Stimulated activated CD8-positive, alpha-beta memory T cell treated with anti-CD3 and anti-CD28 coated beads, Interleukin-15, amount 100 ng/mL, for 1 hour (primary cell): Measurements from ENCODE around the gene DAAM2.

ENCODE experiments used
- DNase-seq: peaks from one replicate; pipeline ENCODE4 v3.0.0-alpha.2; 2020; ENCODE audit warnings: low read depth

DAAM2 gene

GRCh38 chr6:39849228-39849627 is 57.1 kb downstream of the DAAM2 start:
- DNase-seq, result no peak

- DNase-seq, result no peak
These were observed 57.6 kb downstream of the DAAM2 start for GRCh38 chr6:39849764-39850163.

- DNase-seq, result no peak
These were observed 58.6 kb downstream of the DAAM2 start for GRCh38 chr6:39850736-39851297.

- DNase-seq, result no peak
These were observed 59.2 kb downstream of the DAAM2 start for GRCh38 chr6:39851331-39851730.

GRCh38 chr6:39852324-39852723 is 60.1 kb downstream of the DAAM2 start:
- no peak for DNase-seq

- DNase-seq, result no peak
These were observed 61.4 kb downstream of the DAAM2 start for GRCh38 chr6:39853604-39854003.

- no peak for DNase-seq
These were observed 63.3 kb downstream of the DAAM2 start for GRCh38 chr6:39855356-39855995.

GRCh38 chr6:39859025-39859424 is 66.8 kb downstream of the DAAM2 start:
- DNase-seq, result no peak

- DNase-seq, result no peak
These were observed 69.5 kb downstream of the DAAM2 start for GRCh38 chr6:39861663-39862062.

GRCh38 chr6:39865011-39865888 is 73.1 kb downstream of the DAAM2 start:
- DNase-seq, result peak; percentile 24

- no peak for DNase-seq
These were observed 75.4 kb downstream of the DAAM2 start for GRCh38 chr6:39867592-39867991.

- DNase-seq, result no peak
These were observed 78.8 kb downstream of the DAAM2 start for GRCh38 chr6:39870950-39871349.

GRCh38 chr6:39873439-39873838 is 81.3 kb downstream of the DAAM2 start:
- DNase-seq, result no peak

GRCh38 chr6:39876111-39876510 is 83.9 kb downstream of the DAAM2 start:
- no peak for DNase-seq

- DNase-seq, result no peak
These were observed 84.7 kb downstream of the DAAM2 start for GRCh38 chr6:39876826-39877225.

GRCh38 chr6:39879535-39879934 is 87.4 kb downstream of the DAAM2 start:
- DNase-seq, result no peak

- DNase-seq, result no peak
These were observed 88.4 kb downstream of the DAAM2 start for GRCh38 chr6:39880594-39880993.

- no peak for DNase-seq
These were observed 89.8 kb downstream of the DAAM2 start for GRCh38 chr6:39881851-39882530.

GRCh38 chr6:39882531-39882899 is 90.3 kb downstream of the DAAM2 start:
- DNase-seq, result no peak

- DNase-seq, result no peak
These were observed 92.5 kb downstream of the DAAM2 start for GRCh38 chr6:39884696-39885095.

GRCh38 chr6:39885691-39886090 is 93.5 kb downstream of the DAAM2 start:
- DNase-seq, result no peak

- no peak for DNase-seq
These were observed 94.7 kb downstream of the DAAM2 start for GRCh38 chr6:39886871-39887270.
